Measurements from ENCODE around the gene FKBP5. TPM values are rescaled to one million over a fixed set of nuclear protein-coding genes. Genes with fewer than 3 reads are reported as not detected.

FKBP5 gene
- total and polyA plus RNA-seq, 10 of the 15 experiments (the other 5 are each of a cell fraction or from before 2014, with no cell fraction given): 29.0 to 123 (median 62.3) TPM

GRCh38 chr6:35586542-35586941 lies 102.2 kb downstream of the FKBP5 start:
- no TSS peak for BruUV-seq (replicated peaks)
- intact Hi-C loops (cut with micrococcal nuclease; ENCODE audit: unreplicated experiment): no loop called here
- RAD21 ChIA-PET (ENCODE audit: unreplicated experiment): interaction anchor here (2.2 kb wide), 1 partner anchor 150 kb away, joined by 9 read pairs; the partner anchor contains the start of gene ARMC12
- TF ChIP-seq ZNF384 (IDR thresholded peaks at IDR 0.05; ENCODE audit: borderline replicate concordance, low read depth, low read length): no peak
- TF ChIP-seq, protein P1, sequence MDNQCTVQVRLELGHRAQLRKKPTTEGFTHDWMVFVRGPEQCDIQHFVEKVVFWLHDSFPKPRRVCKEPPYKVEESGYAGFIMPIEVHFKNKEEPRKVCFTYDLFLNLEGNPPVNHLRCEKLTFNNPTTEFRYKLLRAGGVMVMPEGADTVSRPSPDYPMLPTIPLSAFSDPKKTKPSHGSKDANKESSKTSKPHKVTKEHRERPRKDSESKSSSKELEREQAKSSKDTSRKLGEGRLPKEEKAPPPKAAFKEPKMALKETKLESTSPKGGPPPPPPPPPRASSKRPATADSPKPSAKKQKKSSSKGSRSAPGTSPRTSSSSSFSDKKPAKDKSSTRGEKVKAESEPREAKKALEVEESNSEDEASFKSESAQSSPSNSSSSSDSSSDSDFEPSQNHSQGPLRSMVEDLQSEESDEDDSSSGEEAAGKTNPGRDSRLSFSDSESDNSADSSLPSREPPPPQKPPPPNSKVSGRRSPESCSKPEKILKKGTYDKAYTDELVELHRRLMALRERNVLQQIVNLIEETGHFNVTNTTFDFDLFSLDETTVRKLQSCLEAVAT (IDR thresholded peaks at IDR 0.05): no peak
- TF ChIP-seq EGR1 (IDR thresholded peaks at IDR 0.05; ENCODE audit: borderline replicate concordance in 1 of 2, low read depth in 2 of 2, low read length in 2 of 2): no peak
- no peak for TF ChIP-seq REST (IDR thresholded peaks at IDR 0.05; ENCODE audit: low read depth, low read length)
- TF ChIP-seq SREBF2 (IDR thresholded peaks at IDR 0.05; ENCODE audit: low read length): no peak
- no peak for TF ChIP-seq NRF1 (conservative IDR thresholded peaks at IDR 0.05; ENCODE audit: low read depth, low read length)
- TF ChIP-seq MTA3 (IDR thresholded peaks at IDR 0.05; ENCODE audit: borderline replicate concordance, low read length): no peak
- TF ChIP-seq KAT2A (conservative IDR thresholded peaks at IDR 0.05; ENCODE audit: control insufficient read depth, low read depth, low read length): no peak
- no peak for TF ChIP-seq EED (IDR thresholded peaks at IDR 0.05; ENCODE audit: low read depth)
- TF ChIP-seq DPF2 (IDR thresholded peaks at IDR 0.05): no peak
- no peak for TF ChIP-seq TCF3 (IDR thresholded peaks at IDR 0.05; ENCODE audit: borderline replicate concordance, insufficient read depth, low read depth, low read length)
- no peak for TF ChIP-seq SMAD1 (IDR thresholded peaks at IDR 0.05; ENCODE audit: low read depth, partially characterized antibody)
- TF ChIP-seq NR2C2 (IDR thresholded peaks at IDR 0.05; ENCODE audit: borderline replicate concordance, control insufficient read depth, insufficient read length, low read depth): no peak
- TF ChIP-seq, protein P2, sequence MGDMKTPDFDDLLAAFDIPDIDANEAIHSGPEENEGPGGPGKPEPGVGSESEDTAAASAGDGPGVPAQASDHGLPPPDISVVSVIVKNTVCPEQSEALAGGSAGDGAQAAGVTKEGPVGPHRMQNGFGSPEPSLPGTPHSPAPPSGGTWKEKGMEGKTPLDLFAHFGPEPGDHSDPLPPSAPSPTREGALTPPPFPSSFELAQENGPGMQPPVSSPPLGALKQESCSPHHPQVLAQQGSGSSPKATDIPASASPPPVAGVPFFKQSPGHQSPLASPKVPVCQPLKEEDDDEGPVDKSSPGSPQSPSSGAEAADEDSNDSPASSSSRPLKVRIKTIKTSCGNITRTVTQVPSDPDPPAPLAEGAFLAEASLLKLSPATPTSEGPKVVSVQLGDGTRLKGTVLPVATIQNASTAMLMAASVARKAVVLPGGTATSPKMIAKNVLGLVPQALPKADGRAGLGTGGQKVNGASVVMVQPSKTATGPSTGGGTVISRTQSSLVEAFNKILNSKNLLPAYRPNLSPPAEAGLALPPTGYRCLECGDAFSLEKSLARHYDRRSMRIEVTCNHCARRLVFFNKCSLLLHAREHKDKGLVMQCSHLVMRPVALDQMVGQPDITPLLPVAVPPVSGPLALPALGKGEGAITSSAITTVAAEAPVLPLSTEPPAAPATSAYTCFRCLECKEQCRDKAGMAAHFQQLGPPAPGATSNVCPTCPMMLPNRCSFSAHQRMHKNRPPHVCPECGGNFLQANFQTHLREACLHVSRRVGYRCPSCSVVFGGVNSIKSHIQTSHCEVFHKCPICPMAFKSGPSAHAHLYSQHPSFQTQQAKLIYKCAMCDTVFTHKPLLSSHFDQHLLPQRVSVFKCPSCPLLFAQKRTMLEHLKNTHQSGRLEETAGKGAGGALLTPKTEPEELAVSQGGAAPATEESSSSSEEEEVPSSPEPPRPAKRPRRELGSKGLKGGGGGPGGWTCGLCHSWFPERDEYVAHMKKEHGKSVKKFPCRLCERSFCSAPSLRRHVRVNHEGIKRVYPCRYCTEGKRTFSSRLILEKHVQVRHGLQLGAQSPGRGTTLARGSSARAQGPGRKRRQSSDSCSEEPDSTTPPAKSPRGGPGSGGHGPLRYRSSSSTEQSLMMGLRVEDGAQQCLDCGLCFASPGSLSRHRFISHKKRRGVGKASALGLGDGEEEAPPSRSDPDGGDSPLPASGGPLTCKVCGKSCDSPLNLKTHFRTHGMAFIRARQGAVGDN (IDR thresholded peaks at IDR 0.05): no peak
- TF ChIP-seq CBX5 (IDR thresholded peaks at IDR 0.05; ENCODE audit: low read depth): no peak
- no peak for TF ChIP-seq ETV6 (conservative IDR thresholded peaks at IDR 0.05 in 1 of 2, IDR thresholded peaks at IDR 0.05 in 1 of 2; ENCODE audit: borderline replicate concordance in 1 of 2, low read depth in 1 of 2)

More at GRCh38 chr6:35586542-35586941, 102.2 kb downstream of the FKBP5 start:
- in situ Hi-C loops (cut with MboI): no loop called here
- Histone ChIP-seq H3K79me2 (ENCODE audit: control insufficient read depth, insufficient read depth, low read length) (no peaks in the 10 kb centered on the region), H3K27ac (ENCODE audit: control insufficient read depth, insufficient read depth) (no peak overlapping the region), H2AFZ (ENCODE audit: control insufficient read depth, low read depth, low read length) (no peak overlapping the region), H3K4me1 (ENCODE audit: control insufficient read depth, insufficient read depth, low read length) (no peaks in the 10 kb centered on the region), H4K20me1 (ENCODE audit: control insufficient read depth, insufficient read depth) (no peaks in the 10 kb centered on the region), H3K9ac (ENCODE audit: control insufficient read depth, insufficient read depth, low read length) (no peak overlapping the region), H3K9me3 (replicated peaks; ENCODE audit: control insufficient read depth, insufficient read depth, low read length) (no peaks in the 10 kb centered on the region), H3K4me3 (no peak overlapping the region), H3K36me3 (ENCODE audit: control insufficient read depth in 2 of 2, insufficient read depth in 2 of 2, low read length in 1 of 2) (peaks cover 10 to 24% of the 10 kb centered on the region in 2 experiments), H3K27me3 (replicated peaks in 1 of 2; ENCODE audit: control insufficient read depth in 2 of 2, insufficient read depth in 2 of 2, low read length in 1 of 2) (no peaks in the 10 kb centered on the region), H3K4me2 (ENCODE audit: control insufficient read depth, insufficient read depth) (no peak overlapping the region)
- FAIRE-seq (no peak), DNase-seq (ENCODE audit: low read depth, low spot score) (no peak), ATAC-seq (no peak)
- POLR2A ChIA-PET: interaction anchor here (1.4 kb wide), 1 partner anchor 146 kb away, joined by 3 read pairs; no protein-coding TSS in a partner anchor
- CTCF ChIA-PET: interaction anchor here (0.6 to 13.4 kb wide), 5 partner anchors 14 to 1819 kb away, joined by 3 to 374 read pairs (median 3); partner anchors contain the start of gene ARMC12
- SMC1A ChIA-PET (ENCODE audit: uncharacterized antibody, unreplicated experiment): interaction anchor here (0.8 to 9.9 kb wide), 5 partner anchors 16 to 152 kb away, joined by 3 to 149 read pairs (median 4); partner anchors contain the start of gene ARMC12

Data from GM12878 (cell line).